ENCODE data around the gene NARF. TPM values are rescaled to one million over a fixed set of nuclear protein-coding genes. Genes with fewer than 3 reads are reported as not detected.

NARF gene
- polyA plus RNA-seq, 1 of the 3 experiments (the other 2 are of a cell fraction): 128 TPM

DNA sequence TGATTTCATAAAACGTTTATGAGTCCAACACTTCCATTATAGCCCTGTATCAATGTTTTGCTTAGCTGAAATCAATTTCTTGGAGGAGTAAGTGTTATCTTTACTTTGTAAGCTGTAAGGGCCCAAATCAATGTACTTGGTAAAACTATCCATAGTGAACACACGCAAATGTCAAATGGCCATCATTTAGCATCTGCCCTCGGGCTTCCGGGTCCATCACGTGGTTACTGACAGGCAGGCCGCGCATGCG is 687 bp upstream of the NARF start (continued):
- TF ChIP-seq EZH2phosphoT487 (IDR thresholded peaks at IDR 0.05; ENCODE audit: borderline replicate concordance, low read depth) (no peak), TCF12 (IDR thresholded peaks at IDR 0.05) (no peak), FOSL2 (IDR thresholded peaks at IDR 0.05; ENCODE audit: borderline replicate concordance, low read depth) (no peak), YY1 (IDR thresholded peaks at IDR 0.05; ENCODE audit: low read depth) (no peak), CHD2 (IDR thresholded peaks at IDR 0.05; ENCODE audit: low read length, partially characterized antibody) (no peak), SMC3 (IDR thresholded peaks at IDR 0.05; ENCODE audit: low read depth, low read length) (0 out of 2 replicates have a peak, but pooled peaks have one; percentile 1), GABPA (IDR thresholded peaks at IDR 0.05; ENCODE audit: low read depth) (no peak), ELF1 (IDR thresholded peaks at IDR 0.05) (peak; percentile 99), NRF1 (IDR thresholded peaks at IDR 0.05; ENCODE audit: low read depth, low read length) (peak; percentile 93), SIN3A (IDR thresholded peaks at IDR 0.05; ENCODE audit: borderline replicate concordance, low read depth, low read length) (peak; percentile 95), RFX5 (IDR thresholded peaks at IDR 0.05; ENCODE audit: low read length) (0 out of 2 replicates have a peak, but pooled peaks have one; percentile 30), FOXM1 (IDR thresholded peaks at IDR 0.05; ENCODE audit: low read depth) (no peak), FOXJ3 (CRISPR knock-in tag; IDR thresholded peaks at IDR 0.05) (no peak), EP300 (IDR thresholded peaks at IDR 0.05; ENCODE audit: borderline replicate concordance in 1 of 2, low read depth in 1 of 2, low read length in 1 of 2) (0 out of 4 replicates have a peak, but pooled peaks of 1 of the 2 experiments have one; percentile 37), NFIC (IDR thresholded peaks at IDR 0.05; ENCODE audit: borderline replicate concordance) (no peak)
- TF ChIP-seq, protein P1, sequence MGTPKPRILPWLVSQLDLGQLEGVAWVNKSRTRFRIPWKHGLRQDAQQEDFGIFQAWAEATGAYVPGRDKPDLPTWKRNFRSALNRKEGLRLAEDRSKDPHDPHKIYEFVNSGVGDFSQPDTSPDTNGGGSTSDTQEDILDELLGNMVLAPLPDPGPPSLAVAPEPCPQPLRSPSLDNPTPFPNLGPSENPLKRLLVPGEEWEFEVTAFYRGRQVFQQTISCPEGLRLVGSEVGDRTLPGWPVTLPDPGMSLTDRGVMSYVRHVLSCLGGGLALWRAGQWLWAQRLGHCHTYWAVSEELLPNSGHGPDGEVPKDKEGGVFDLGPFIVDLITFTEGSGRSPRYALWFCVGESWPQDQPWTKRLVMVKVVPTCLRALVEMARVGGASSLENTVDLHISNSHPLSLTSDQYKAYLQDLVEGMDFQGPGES (IDR thresholded peaks at IDR 0.05; ENCODE audit: low read depth, low read length): no peak
- TF ChIP-seq, protein P2, sequence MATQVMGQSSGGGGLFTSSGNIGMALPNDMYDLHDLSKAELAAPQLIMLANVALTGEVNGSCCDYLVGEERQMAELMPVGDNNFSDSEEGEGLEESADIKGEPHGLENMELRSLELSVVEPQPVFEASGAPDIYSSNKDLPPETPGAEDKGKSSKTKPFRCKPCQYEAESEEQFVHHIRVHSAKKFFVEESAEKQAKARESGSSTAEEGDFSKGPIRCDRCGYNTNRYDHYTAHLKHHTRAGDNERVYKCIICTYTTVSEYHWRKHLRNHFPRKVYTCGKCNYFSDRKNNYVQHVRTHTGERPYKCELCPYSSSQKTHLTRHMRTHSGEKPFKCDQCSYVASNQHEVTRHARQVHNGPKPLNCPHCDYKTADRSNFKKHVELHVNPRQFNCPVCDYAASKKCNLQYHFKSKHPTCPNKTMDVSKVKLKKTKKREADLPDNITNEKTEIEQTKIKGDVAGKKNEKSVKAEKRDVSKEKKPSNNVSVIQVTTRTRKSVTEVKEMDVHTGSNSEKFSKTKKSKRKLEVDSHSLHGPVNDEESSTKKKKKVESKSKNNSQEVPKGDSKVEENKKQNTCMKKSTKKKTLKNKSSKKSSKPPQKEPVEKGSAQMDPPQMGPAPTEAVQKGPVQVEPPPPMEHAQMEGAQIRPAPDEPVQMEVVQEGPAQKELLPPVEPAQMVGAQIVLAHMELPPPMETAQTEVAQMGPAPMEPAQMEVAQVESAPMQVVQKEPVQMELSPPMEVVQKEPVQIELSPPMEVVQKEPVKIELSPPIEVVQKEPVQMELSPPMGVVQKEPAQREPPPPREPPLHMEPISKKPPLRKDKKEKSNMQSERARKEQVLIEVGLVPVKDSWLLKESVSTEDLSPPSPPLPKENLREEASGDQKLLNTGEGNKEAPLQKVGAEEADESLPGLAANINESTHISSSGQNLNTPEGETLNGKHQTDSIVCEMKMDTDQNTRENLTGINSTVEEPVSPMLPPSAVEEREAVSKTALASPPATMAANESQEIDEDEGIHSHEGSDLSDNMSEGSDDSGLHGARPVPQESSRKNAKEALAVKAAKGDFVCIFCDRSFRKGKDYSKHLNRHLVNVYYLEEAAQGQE (IDR thresholded peaks at IDR 0.05; ENCODE audit: low read depth, low read length): no peak; the same call in 1 of the 2 replicates
- TF ChIP-seq, protein P3, sequence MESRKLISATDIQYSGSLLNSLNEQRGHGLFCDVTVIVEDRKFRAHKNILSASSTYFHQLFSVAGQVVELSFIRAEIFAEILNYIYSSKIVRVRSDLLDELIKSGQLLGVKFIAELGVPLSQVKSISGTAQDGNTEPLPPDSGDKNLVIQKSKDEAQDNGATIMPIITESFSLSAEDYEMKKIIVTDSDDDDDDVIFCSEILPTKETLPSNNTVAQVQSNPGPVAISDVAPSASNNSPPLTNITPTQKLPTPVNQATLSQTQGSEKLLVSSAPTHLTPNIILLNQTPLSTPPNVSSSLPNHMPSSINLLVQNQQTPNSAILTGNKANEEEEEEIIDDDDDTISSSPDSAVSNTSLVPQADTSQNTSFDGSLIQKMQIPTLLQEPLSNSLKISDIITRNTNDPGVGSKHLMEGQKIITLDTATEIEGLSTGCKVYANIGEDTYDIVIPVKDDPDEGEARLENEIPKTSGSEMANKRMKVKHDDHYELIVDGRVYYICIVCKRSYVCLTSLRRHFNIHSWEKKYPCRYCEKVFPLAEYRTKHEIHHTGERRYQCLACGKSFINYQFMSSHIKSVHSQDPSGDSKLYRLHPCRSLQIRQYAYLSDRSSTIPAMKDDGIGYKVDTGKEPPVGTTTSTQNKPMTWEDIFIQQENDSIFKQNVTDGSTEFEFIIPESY (IDR thresholded peaks at IDR 0.05; ENCODE audit: borderline replicate concordance, low read depth): no peak
- TF ChIP-seq, protein P4, sequence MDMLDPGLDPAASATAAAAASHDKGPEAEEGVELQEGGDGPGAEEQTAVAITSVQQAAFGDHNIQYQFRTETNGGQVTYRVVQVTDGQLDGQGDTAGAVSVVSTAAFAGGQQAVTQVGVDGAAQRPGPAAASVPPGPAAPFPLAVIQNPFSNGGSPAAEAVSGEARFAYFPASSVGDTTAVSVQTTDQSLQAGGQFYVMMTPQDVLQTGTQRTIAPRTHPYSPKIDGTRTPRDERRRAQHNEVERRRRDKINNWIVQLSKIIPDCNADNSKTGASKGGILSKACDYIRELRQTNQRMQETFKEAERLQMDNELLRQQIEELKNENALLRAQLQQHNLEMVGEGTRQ (IDR thresholded peaks at IDR 0.05; ENCODE audit: borderline replicate concordance, low read depth, low read length): peak; percentile 94
